HAP-1 (cell line): ENCODE results near the gene SHISAL1.
"Not testable (repeated sequence)": the region's sequence is repeated elsewhere in the genome, so short reads cannot be mapped to it uniquely, and the experiment has no call there.

ENCODE experiments used
- DNase-seq, 2 experiments: peaks; one replicate each; pipeline ENCODE4 v3.0.0-alpha.2; 2016 to 2020; ENCODE audit warnings: low spot score in 2 of 2
- H3K27me3 ChIP-seq: fragments of 250-450 bp; sonication (Bioruptor Pico); 2 replicates; pipeline ENCODE4 v1.5.1; 2020; ENCODE audit warnings: low read depth, mild to moderate bottlenecking, moderate library complexity
- H3K36me3 ChIP-seq: fragments of 250-450 bp; sonication (Bioruptor Pico); replicated peaks from 2 replicates; pipeline ENCODE4 v1.5.1; 2020; ENCODE audit warnings: mild to moderate bottlenecking
- H3K4me1 ChIP-seq: fragments of 250-450 bp; sonication (Bioruptor Pico); 2 replicates; pipeline ENCODE4 v1.5.1; 2020; ENCODE audit warnings: mild to moderate bottlenecking
- H3K4me3 ChIP-seq: fragments of 250-450 bp; sonication (Bioruptor Pico); 2 replicates; pipeline ENCODE4 v1.5.1; 2020; ENCODE audit warnings: mild to moderate bottlenecking, moderate library complexity
- H3K9me3 ChIP-seq: fragments of 250-450 bp; sonication (Bioruptor Pico); 2 replicates; pipeline ENCODE4 v1.5.1; 2020; ENCODE audit warnings: mild to moderate bottlenecking, moderate library complexity
- in situ Hi-C: fragments of 300-500 bp; cut with MboI; formaldehyde crosslinking; loops from 3 replicates; pipeline ENCODE4 v1.14.3; 2020; ENCODE audit warnings: low sequenced_read_pairs, inconsistent platforms, mixed read lengths

SHISAL1 gene

GRCh38 chr22:44329179-44329796 is 16.5 kb upstream of the SHISAL1 start:
- in situ Hi-C loops: no loop called here
- Histone ChIP-seq H3K4me3 (no peak overlapping the region), H3K36me3 (no peaks in the 10 kb centered on the region), H3K4me1 (no peaks in the 10 kb centered on the region; the same call in 1 of the 2 replicates), H3K9me3 (no peaks in the 10 kb centered on the region), H3K27me3 (peaks cover 24% of the 10 kb centered on the region)
- DNase-seq: no peak

DNA sequence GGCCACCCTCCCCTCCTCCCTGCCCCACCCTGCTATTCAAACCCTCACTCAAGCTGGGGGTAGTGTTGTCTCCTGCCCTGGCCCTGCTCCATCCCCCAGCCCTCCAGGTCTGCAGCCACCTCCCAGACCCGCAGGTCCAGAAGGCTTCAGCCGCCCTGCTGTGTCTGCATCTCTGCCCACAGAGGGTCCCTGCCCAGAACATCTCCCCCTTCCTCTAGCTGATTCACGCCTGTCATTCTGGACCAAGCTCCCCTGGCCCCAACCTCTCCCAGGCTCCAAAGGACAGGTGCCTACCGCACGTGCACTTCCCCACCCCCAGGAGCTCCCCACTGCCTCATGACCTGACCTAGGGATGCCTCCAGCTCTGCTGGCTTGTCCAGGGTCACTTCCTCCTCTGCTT is 16.0 kb upstream of the SHISAL1 start:
- H3K36me3 ChIP-seq: no peaks in the 10 kb centered on the region
- in situ Hi-C loops: no loop called here
- H3K4me3 ChIP-seq: no peak overlapping the region
- H3K4me1 ChIP-seq: no peaks in the 10 kb centered on the region; the same call in 1 of the 2 replicates
- H3K27me3 ChIP-seq: peaks cover 24% of the 10 kb centered on the region
- no peaks in the 10 kb centered on the region for H3K9me3 ChIP-seq
- DNase-seq: no peak

- Histone ChIP-seq H3K27me3 (peaks cover 24% of the 10 kb centered on the region), H3K4me1 (no peaks in the 10 kb centered on the region; the same call in 1 of the 2 replicates), H3K36me3 (no peaks in the 10 kb centered on the region), H3K4me3 (no peak overlapping the region), H3K9me3 (no peaks in the 10 kb centered on the region)
- DNase-seq: no peak
- in situ Hi-C loops: no loop called here
These were observed 15.6 kb upstream of the SHISAL1 start for GRCh38 chr22:44328326-44328725.

DNA sequence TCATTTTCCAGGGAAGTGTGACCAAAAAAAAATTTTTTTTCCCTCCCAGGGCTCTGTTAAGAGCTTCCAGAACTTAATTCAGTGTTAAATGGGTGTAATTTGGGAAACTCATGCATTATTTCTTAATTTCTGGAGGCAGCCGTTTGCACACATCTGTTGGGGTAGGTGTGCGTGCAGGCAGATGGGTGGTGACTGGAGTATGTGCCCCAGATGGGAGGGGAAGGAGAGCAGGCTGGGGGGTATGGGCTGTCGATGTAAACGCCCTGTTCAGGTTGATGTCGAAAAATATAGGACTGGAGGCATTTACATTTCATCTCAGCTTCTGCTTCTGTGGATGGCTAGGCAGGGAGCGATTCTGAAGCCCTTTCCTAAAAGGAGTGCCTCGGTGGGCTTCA is 13.7 kb upstream of the SHISAL1 start:
- no peaks in the 10 kb centered on the region; the same call in 1 of the 2 replicates for H3K4me1 ChIP-seq
- peak overlapping the region; percentile 29 for H3K4me3 ChIP-seq
- no peaks in the 10 kb centered on the region for H3K9me3 ChIP-seq
- in situ Hi-C loops: no loop called here
- peaks cover 15% of the 10 kb centered on the region for H3K27me3 ChIP-seq
- no peak for DNase-seq
- no peaks in the 10 kb centered on the region for H3K36me3 ChIP-seq

- peak overlapping the region; percentile 29 for H3K4me3 ChIP-seq
- no peaks in the 10 kb centered on the region for H3K36me3 ChIP-seq
- no peaks in the 10 kb centered on the region; the same call in 1 of the 2 replicates for H3K4me1 ChIP-seq
- no peaks in the 10 kb centered on the region for H3K9me3 ChIP-seq
- in situ Hi-C loops: no loop called here
- H3K27me3 ChIP-seq: peaks cover 13% of the 10 kb centered on the region
- peak; percentile 13 to 30 for DNase-seq
These were observed 13.2 kb upstream of the SHISAL1 start for GRCh38 chr22:44325718-44326490.

GRCh38 chr22:44323140-44323790 is 10.5 kb upstream of the SHISAL1 start:
- H3K4me3 ChIP-seq, DNase-seq, H3K36me3 ChIP-seq, H3K4me1 ChIP-seq, H3K27me3 ChIP-seq, in situ Hi-C loops, H3K9me3 ChIP-seq: not testable (repeated sequence)

- Histone ChIP-seq H3K27me3 (no peaks in the 10 kb centered on the region), H3K9me3 (no peaks in the 10 kb centered on the region), H3K4me1 (no peaks in the 10 kb centered on the region), H3K4me3 (no peak overlapping the region), H3K36me3 (no peaks in the 10 kb centered on the region)
- DNase-seq: no peak
- in situ Hi-C loops: no loop called here
These were observed 6.9 kb upstream of the SHISAL1 start for GRCh38 chr22:44319685-44320084.

GRCh38 chr22:44318751-44319150 is 6.0 kb upstream of the SHISAL1 start:
- Histone ChIP-seq H3K36me3 (no peaks in the 10 kb centered on the region), H3K27me3 (no peaks in the 10 kb centered on the region), H3K4me1 (no peaks in the 10 kb centered on the region), H3K9me3 (no peaks in the 10 kb centered on the region), H3K4me3 (no peak overlapping the region)
- DNase-seq: no peak
- in situ Hi-C loops: no loop called here

- in situ Hi-C loops: no loop called here
- Histone ChIP-seq H3K4me1 (no peaks in the 10 kb centered on the region), H3K27me3 (no peaks in the 10 kb centered on the region), H3K9me3 (no peaks in the 10 kb centered on the region), H3K4me3 (no peak overlapping the region), H3K36me3 (no peaks in the 10 kb centered on the region)
- no peak for DNase-seq
These were observed 5.3 kb upstream of the SHISAL1 start for GRCh38 chr22:44317886-44318637.

DNA sequence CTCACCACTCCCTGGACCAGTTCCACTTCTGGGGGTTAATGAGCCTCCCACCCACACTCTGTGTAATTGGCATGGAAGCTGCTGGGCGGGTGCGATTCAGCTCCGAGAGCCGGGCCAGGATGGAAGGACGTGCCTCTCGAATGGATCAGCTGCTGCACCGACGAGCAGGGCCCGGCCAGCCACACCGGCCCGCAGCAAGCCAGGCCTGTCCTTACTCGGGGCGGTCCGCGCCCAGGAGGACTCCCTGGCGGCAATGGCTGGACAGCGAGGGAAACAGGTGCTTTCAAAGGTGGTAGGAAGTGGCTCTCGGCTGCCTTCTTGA is 4.3 kb upstream of the SHISAL1 start:
- H3K9me3 ChIP-seq: no peaks in the 10 kb centered on the region
- H3K4me1 ChIP-seq: no peaks in the 10 kb centered on the region
- H3K27me3 ChIP-seq: no peaks in the 10 kb centered on the region
- in situ Hi-C loops: no loop called here
- no peaks in the 10 kb centered on the region for H3K36me3 ChIP-seq
- DNase-seq: no peak
- H3K4me3 ChIP-seq: no peak overlapping the region

DNA sequence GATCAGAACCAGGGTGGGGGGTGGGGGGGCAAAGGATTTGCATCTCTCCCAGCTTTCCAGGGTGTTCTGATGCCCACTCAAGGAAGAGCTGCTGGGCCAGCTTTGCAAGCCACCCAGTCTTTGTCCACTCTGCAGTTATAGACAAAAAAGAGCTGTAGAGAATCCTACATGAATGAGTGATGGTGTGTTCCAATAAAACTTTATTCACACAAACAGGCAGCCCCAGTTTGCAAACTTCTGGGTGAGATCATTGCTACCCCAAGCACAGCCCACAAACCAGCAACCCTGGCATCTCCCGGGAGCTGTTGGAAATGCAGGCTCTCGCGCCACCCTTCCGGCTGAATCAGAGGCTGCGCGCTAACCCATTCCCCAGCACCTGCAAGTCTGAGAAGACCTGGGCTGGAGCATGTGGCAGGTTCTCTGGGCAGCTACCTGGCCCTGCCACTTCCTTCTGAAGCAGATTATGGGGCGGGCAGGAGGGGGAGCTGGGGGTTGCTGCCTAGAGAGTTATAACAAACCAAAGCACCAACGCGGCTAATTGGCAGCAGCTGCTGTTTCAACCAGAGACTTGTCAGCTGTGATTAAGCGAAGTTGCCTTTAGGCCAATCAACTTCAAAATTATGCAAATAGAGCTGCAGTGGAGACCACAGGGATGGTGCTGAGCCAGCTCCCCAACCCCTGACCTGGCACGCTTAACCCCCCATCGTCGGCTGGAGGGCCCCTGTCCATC is 3.8 kb upstream of the SHISAL1 start:
- H3K36me3 ChIP-seq: no peaks in the 10 kb centered on the region
- DNase-seq: no peak
- H3K4me1 ChIP-seq: no peaks in the 10 kb centered on the region
- no peak overlapping the region for H3K4me3 ChIP-seq
- in situ Hi-C loops: no loop called here
- no peaks in the 10 kb centered on the region for H3K27me3 ChIP-seq
- no peaks in the 10 kb centered on the region for H3K9me3 ChIP-seq

DNA sequence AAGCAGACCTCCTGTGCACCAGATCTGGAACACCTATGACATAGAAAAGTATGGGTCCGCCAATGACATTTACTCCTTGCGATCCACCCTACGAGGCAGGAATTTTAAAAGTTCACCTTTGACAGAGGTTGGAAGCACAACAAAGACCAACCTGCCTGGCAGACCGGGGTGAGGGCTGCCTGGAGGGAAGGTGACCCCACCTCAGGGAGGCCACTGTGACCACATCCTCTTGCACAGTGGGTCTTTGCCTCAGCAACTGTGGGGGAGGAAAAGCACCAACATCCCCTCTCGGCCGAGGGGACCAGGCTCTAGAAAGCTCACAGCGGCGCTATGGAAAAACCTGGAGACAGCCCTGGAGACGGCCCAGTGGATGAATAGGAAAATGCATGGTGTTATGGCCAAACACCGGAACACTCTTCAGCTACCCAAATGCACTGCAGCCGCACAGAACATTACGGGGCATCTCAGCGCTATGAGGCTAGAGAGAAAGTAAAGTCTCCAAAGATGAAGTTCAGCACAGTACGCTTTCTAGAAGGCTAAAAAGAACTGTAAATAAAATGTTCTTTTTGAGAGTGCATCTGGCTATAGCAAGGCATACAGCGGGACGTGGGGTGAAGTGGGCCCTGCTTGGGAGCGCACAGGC is 1.8 kb upstream of the SHISAL1 start:
- in situ Hi-C loops: no loop called here
- Histone ChIP-seq H3K27me3 (no peaks in the 10 kb centered on the region), H3K4me1 (no peaks in the 10 kb centered on the region), H3K9me3 (no peaks in the 10 kb centered on the region), H3K4me3 (no peak overlapping the region), H3K36me3 (no peaks in the 10 kb centered on the region)
- no peak for DNase-seq
